ENCODE measurements around the gene NUP98.

NUP98 gene

GRCh38 chr11:3642071-3642951 is 155.0 kb downstream of the NUP98 start (continued):
- TF ChIP-seq ZNF530 (tag by site-specific recombination; IDR thresholded peaks at IDR 0.05; ENCODE audit: low read depth) (no peak), ZNF561 (tag by site-specific recombination; IDR thresholded peaks at IDR 0.05; ENCODE audit: borderline replicate concordance) (0 out of 2 replicates have a peak, but pooled peaks have one; percentile 58), ZNF792 (tag by site-specific recombination; IDR thresholded peaks at IDR 0.05) (0 out of 2 replicates have a peak, but pooled peaks have one; percentile 50), ZBTB20 (tag by site-specific recombination; IDR thresholded peaks at IDR 0.05) (peak; percentile 57), ZNF629 (tag by site-specific recombination; IDR thresholded peaks at IDR 0.05) (0 out of 2 replicates have a peak, but pooled peaks have one; percentile 18), ZNF76 (tag by site-specific recombination; IDR thresholded peaks at IDR 0.05; ENCODE audit: borderline replicate concordance, low read depth) (peak; percentile 66; the same call in 1 of the 2 replicates), EGR2 (tag by site-specific recombination; IDR thresholded peaks at IDR 0.05; ENCODE audit: low read depth) (peak; percentile 26), ZNF692 (tag by site-specific recombination; IDR thresholded peaks at IDR 0.05) (peak; percentile 46; the same call in 1 of the 2 replicates), ZIC2 (tag by site-specific recombination; IDR thresholded peaks at IDR 0.05) (peak; percentile 91), GLIS1 (tag by site-specific recombination; IDR thresholded peaks at IDR 0.05) (peak; percentile 82), ZNF404 (tag by site-specific recombination; IDR thresholded peaks at IDR 0.05) (no peak), KLF17 (tag by site-specific recombination; IDR thresholded peaks at IDR 0.05) (no peak), ZSCAN18 (tag by site-specific recombination; IDR thresholded peaks at IDR 0.05) (no peak), KLF10 (tag by site-specific recombination; IDR thresholded peaks at IDR 0.05) (peak; percentile 37; the same call in 1 of the 2 replicates), ZNF248 (tag by site-specific recombination; IDR thresholded peaks at IDR 0.05) (no peak), KLF8 (tag by site-specific recombination; IDR thresholded peaks at IDR 0.05) (0 out of 2 replicates have a peak, but pooled peaks have one; percentile 12), ZNF24 (tag by site-specific recombination; IDR thresholded peaks at IDR 0.05) (0 out of 2 replicates have a peak, but pooled peaks have one; percentile 17), ZXDB (tag by site-specific recombination; IDR thresholded peaks at IDR 0.05) (peak; percentile 83), YY2 (tag by site-specific recombination; IDR thresholded peaks at IDR 0.05) (no peak), ZBTB1 (tag by site-specific recombination; IDR thresholded peaks at IDR 0.05) (no peak), ZFHX2 (tag by site-specific recombination; conservative IDR thresholded peaks at IDR 0.05) (peak; percentile 75), ZBTB17 (tag by site-specific recombination; IDR thresholded peaks at IDR 0.05) (peak; percentile 84), ZBTB48 (tag by site-specific recombination; IDR thresholded peaks at IDR 0.05) (peak; percentile 99), BCL6B (tag by site-specific recombination; IDR thresholded peaks at IDR 0.05) (no peak), GLIS2 (tag by site-specific recombination; IDR thresholded peaks at IDR 0.05) (peak; percentile 92), ZNF596 (tag by site-specific recombination; IDR thresholded peaks at IDR 0.05) (no peak), ZNF549 (tag by site-specific recombination; IDR thresholded peaks at IDR 0.05) (no peak), ZEB2 (tag by site-specific recombination; IDR thresholded peaks at IDR 0.05) (peak; percentile 47), ZNF391 (tag by site-specific recombination; IDR thresholded peaks at IDR 0.05; ENCODE audit: borderline replicate concordance, low read depth) (no peak), ZNF501 (tag by site-specific recombination; IDR thresholded peaks at IDR 0.05) (peak; percentile 48; the same call in 1 of the 2 replicates)

Data from HEK293 (cell line).